ENCODE results near the gene TMEM258. TPM values are rescaled to one million over a fixed set of nuclear protein-coding genes. Genes with fewer than 3 reads are reported as not detected.
A peak's percentile ranks its signal among the peaks of the same experiment; 100 is the strongest.

Gene TMEM258
- total and polyA plus RNA-seq, 4 donors, result 73.2 to 213 (median 136) TPM

- no peaks in the 10 kb centered on the region for H3K4me1 ChIP-seq (ENCODE audit: control insufficient read depth in 1 of 2, insufficient read depth in 2 of 2, low read length in 2 of 2)
- H3K27ac ChIP-seq (ENCODE audit: low read depth in 1 of 2, low read length in 2 of 2), result peak overlapping the region; percentile 48 to 88
- H3K36me3 ChIP-seq (ENCODE audit: control insufficient read depth in 1 of 2, insufficient read depth in 2 of 2, low read length in 1 of 2), result no peaks in the 10 kb centered on the region
- H3K27me3 ChIP-seq (ENCODE audit: control insufficient read depth in 1 of 2, insufficient read depth in 2 of 2, low read length in 1 of 2), result no peaks in the 10 kb centered on the region
- H3K4me3 ChIP-seq (ENCODE audit: low read length in 2 of 2), result peak overlapping the region; percentile 61 to 67
- ATAC-seq (ENCODE audit: low FRiP score) (no peak), DNase-seq (no peak)
- no peaks in the 10 kb centered on the region for H3K9me3 ChIP-seq (ENCODE audit: control insufficient read depth, low read length)
- WGBS, 2 donors, result 0% methylated on average over 16 of the region's 16 CpGs
- intact Hi-C loops (cut with DNase I), result loop anchor here in 1 of 2 donors (5.0 kb wide), 1 partner anchor 64 kb away; the partner anchor contains the start of gene FADS3
Observed at GRCh38 chr11:61828379-61828628, 35.9 kb upstream of the TMEM258 start.

GRCh38 chr11:61827571-61828378 lies 35.4 kb upstream of the TMEM258 start, which contains the start of gene FADS2:
Gene FADS2, plus strand, starts transcription at chr11:61828300. Its CDS starts 91 bp downstream, at chr11:61828391.
- Histone ChIP-seq H3K9me3 (ENCODE audit: control insufficient read depth, low read length) (no peaks in the 10 kb centered on the region), H3K4me3 (ENCODE audit: low read length in 2 of 2) (peak within 1 kb of the TSS; percentile 61 to 67), H3K36me3 (ENCODE audit: control insufficient read depth in 1 of 2, insufficient read depth in 2 of 2, low read length in 1 of 2) (no peaks in the 10 kb centered on the region), H3K27me3 (ENCODE audit: control insufficient read depth in 1 of 2, insufficient read depth in 2 of 2, low read length in 1 of 2) (no peaks in the 10 kb centered on the region), H3K4me1 (ENCODE audit: control insufficient read depth in 1 of 2, insufficient read depth in 2 of 2, low read length in 2 of 2) (no peaks in the 10 kb centered on the region), H3K27ac (ENCODE audit: low read depth in 1 of 2, low read length in 2 of 2) (peak within 1 kb of the TSS; percentile 48 to 88)
- ATAC-seq (ENCODE audit: low FRiP score) (peak; percentile 89), DNase-seq (peak; percentile 98 to 99)
- intact Hi-C loops (cut with DNase I), result loop anchor here in 1 of 2 donors (5.0 kb wide), 1 partner anchor 65 kb away; the partner anchor contains the start of gene FADS3
- WGBS, 2 donors, result 0 to 1% methylated on average over 74 to 83 of the region's 83 CpGs

GRCh38 chr11:61826930-61827570 lies 34.7 kb upstream of the TMEM258 start:
- no peaks in the 10 kb centered on the region for H3K27me3 ChIP-seq (ENCODE audit: control insufficient read depth in 1 of 2, insufficient read depth in 2 of 2, low read length in 1 of 2)
- peak overlapping the region; percentile 31 to 69 for H3K27ac ChIP-seq (ENCODE audit: low read depth in 1 of 2, low read length in 2 of 2)
- no peak for ATAC-seq (ENCODE audit: low FRiP score)
- no peaks in the 10 kb centered on the region for H3K4me1 ChIP-seq (ENCODE audit: control insufficient read depth in 1 of 2, insufficient read depth in 2 of 2, low read length in 2 of 2)
- 15% methylated on average over 23 of the region's 23 CpGs for WGBS, 2 donors
- no peaks in the 10 kb centered on the region for H3K9me3 ChIP-seq (ENCODE audit: control insufficient read depth, low read length)
- peak overlapping the region; percentile 45 to 64 for H3K4me3 ChIP-seq (ENCODE audit: low read length in 2 of 2)
- intact Hi-C loops (cut with DNase I), result loop anchor here in 1 of 2 donors (5.0 kb wide), 1 partner anchor 65 kb away; the partner anchor contains the start of gene FADS3
- DNase-seq, result peak in 1 of 2 donors; percentile 67
- no peaks in the 10 kb centered on the region for H3K36me3 ChIP-seq (ENCODE audit: control insufficient read depth in 1 of 2, insufficient read depth in 2 of 2, low read length in 1 of 2)

DNA sequence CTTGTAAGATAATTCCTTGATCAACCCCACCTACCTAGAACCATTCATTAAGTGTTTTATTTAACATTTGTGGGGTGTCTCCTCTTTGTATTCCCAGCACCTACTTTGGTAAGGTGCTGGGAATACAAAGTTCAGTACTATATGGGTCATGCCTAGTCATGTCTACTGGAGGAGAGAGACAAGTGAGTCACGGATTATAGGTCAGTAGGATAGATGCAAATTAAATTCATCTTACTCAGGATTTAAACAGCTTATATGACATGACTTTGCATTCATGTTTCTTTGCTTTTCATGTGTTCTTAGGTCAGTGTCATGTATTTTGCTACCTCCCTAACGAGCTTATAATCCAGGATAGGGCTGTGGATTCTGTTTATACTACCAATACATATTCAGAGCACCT lies 27.8 kb upstream of the TMEM258 start:
- WGBS, 2 donors, result 95 to 96% methylated on average over 2 of the region's 2 CpGs
- no peaks in the 10 kb centered on the region for H3K36me3 ChIP-seq (ENCODE audit: control insufficient read depth in 1 of 2, insufficient read depth in 2 of 2, low read length in 1 of 2)
- no peak overlapping the region for H3K27ac ChIP-seq (ENCODE audit: low read depth in 1 of 2, low read length in 2 of 2)
- no peaks in the 10 kb centered on the region for H3K9me3 ChIP-seq (ENCODE audit: control insufficient read depth, low read length)
- no peaks in the 10 kb centered on the region for H3K27me3 ChIP-seq (ENCODE audit: control insufficient read depth in 1 of 2, insufficient read depth in 2 of 2, low read length in 1 of 2)
- H3K4me3 ChIP-seq (ENCODE audit: low read length in 2 of 2), result no peak overlapping the region
- no peaks in the 10 kb centered on the region for H3K4me1 ChIP-seq (ENCODE audit: control insufficient read depth in 1 of 2, insufficient read depth in 2 of 2, low read length in 2 of 2)
- DNase-seq, result no peak
- intact Hi-C loops (cut with DNase I), result no loop called here
- ATAC-seq (ENCODE audit: low FRiP score), result no peak

DNA sequence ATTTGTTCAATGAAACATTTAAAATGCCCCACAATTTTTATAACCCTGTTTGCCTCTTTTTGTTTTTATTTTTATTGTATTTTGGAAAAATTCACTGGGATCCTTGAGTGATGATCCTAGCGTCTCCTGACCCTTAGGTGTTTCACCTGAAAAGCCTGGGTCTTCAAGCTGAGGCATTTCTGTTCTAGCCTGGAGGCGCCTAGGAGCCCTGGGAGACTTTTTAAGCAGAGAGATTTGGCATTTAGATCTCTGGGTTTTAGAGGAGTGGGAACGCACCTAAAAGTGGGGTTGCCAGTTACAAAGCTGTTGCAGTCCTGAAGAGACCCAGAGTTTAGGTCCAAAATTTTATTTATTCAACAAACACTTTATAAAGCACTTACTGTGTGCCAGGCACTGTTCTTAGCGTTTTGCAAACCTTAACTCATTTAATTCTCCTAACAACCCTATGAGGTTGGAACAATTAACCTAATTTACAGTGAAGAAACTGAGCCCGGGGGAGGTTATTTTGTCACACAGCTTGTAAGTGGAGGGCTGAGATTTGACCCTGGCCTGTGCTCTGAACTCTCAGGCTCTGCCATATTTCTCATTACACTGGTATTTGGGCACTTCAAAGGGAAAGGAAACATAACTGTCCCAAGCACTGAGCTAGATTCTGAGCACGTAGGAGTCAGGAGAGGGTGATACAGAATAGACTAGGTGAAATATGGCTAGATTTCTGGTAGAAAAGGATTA lies 25.2 kb upstream of the TMEM258 start:
- intact Hi-C loops (cut with DNase I), result loop anchor here (5.0 to 10.0 kb wide), 2 partner anchors 147 to 150 kb away; partner anchors contain the start of gene FTH1 (in 2 of the 2)
- WGBS, 2 donors, result 61 to 62% methylated on average over 6 of the region's 6 CpGs

DNA sequence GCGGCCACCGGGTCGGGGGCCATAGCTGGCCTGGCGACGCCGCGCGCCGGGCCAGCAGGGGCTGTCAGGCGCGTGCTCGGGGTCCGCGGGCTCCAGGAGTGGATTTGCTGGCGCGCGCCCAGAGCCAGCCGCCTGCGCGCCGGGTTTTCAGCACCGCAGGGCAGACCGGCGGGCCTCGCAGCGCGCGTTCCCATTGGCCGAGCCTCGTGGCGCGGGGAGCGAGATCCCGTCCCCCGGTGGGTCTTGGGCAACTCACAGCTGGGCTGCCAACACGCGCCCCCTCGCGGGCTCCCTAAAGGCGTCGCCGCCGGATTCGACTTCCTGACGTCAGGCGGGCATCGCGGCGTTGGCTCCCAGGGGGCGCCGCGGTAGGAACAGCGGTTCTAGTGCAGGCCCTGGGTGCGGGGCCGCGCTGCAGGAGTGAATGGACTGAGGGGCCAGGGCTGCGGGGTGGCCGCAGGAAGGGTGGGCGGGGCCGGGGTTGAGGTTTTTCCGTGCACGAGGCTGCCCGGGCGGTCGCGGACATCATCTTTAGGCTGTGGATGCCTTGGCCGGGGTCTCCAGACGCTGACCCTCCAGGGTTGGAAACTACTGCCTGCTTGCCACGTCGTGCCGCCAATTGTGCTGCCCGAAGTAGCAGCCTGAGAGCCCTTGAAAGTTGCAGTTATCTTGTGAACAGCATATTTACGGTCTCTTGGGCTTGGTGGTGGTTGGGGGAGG lies 24.5 kb upstream of the TMEM258 start, which contains the start of gene FADS1:
Gene FADS1, minus strand, starts transcription at position 268 of the 720 bp plus-strand sequence. Its CDS starts 74 bp downstream, at position 194.
- ATAC-seq (ENCODE audit: low FRiP score), result peak; percentile 78
- peak; percentile 97 to 98 for DNase-seq
- Histone ChIP-seq H3K27me3 (ENCODE audit: control insufficient read depth in 1 of 2, insufficient read depth in 2 of 2, low read length in 1 of 2) (no peaks in the 10 kb centered on the region), H3K4me3 (ENCODE audit: low read length in 2 of 2) (peak within 1 kb of the TSS; percentile 48 to 60), H3K9me3 (ENCODE audit: control insufficient read depth, low read length) (no peaks in the 10 kb centered on the region), H3K36me3 (ENCODE audit: control insufficient read depth in 1 of 2, insufficient read depth in 2 of 2, low read length in 1 of 2) (peaks cover 0 to 2% of the 10 kb centered on the region in 2 donors), H3K27ac (ENCODE audit: low read depth in 1 of 2, low read length in 2 of 2) (peak within 1 kb of the TSS; percentile 84 to 92), H3K4me1 (ENCODE audit: control insufficient read depth in 1 of 2, insufficient read depth in 2 of 2, low read length in 2 of 2) (no peaks in the 10 kb centered on the region)
- intact Hi-C loops (cut with DNase I), result loop anchor here (5.0 to 10.0 kb wide), 2 partner anchors 148 to 150 kb away; partner anchors contain the start of gene FTH1 (in 2 of the 2)
- 1% methylated on average over 72 to 73 of the region's 73 CpGs for WGBS, 2 donors

More for the DNA sequence above, 25.2 kb upstream of the TMEM258 start:
- Histone ChIP-seq H3K36me3 (ENCODE audit: control insufficient read depth in 1 of 2, insufficient read depth in 2 of 2, low read length in 1 of 2) (no peaks in the 10 kb centered on the region), H3K4me1 (ENCODE audit: control insufficient read depth in 1 of 2, insufficient read depth in 2 of 2, low read length in 2 of 2) (no peaks in the 10 kb centered on the region), H3K27me3 (ENCODE audit: control insufficient read depth in 1 of 2, insufficient read depth in 2 of 2, low read length in 1 of 2) (no peaks in the 10 kb centered on the region), H3K9me3 (ENCODE audit: control insufficient read depth, low read length) (no peaks in the 10 kb centered on the region), H3K27ac (ENCODE audit: low read depth in 1 of 2, low read length in 2 of 2) (peak overlapping the region in 1 of 2 donors; percentile 84), H3K4me3 (ENCODE audit: low read length in 2 of 2) (peak overlapping the region in 1 of 2 donors; percentile 60)
- DNase-seq (no peak), ATAC-seq (ENCODE audit: low FRiP score) (no peak)

DNA sequence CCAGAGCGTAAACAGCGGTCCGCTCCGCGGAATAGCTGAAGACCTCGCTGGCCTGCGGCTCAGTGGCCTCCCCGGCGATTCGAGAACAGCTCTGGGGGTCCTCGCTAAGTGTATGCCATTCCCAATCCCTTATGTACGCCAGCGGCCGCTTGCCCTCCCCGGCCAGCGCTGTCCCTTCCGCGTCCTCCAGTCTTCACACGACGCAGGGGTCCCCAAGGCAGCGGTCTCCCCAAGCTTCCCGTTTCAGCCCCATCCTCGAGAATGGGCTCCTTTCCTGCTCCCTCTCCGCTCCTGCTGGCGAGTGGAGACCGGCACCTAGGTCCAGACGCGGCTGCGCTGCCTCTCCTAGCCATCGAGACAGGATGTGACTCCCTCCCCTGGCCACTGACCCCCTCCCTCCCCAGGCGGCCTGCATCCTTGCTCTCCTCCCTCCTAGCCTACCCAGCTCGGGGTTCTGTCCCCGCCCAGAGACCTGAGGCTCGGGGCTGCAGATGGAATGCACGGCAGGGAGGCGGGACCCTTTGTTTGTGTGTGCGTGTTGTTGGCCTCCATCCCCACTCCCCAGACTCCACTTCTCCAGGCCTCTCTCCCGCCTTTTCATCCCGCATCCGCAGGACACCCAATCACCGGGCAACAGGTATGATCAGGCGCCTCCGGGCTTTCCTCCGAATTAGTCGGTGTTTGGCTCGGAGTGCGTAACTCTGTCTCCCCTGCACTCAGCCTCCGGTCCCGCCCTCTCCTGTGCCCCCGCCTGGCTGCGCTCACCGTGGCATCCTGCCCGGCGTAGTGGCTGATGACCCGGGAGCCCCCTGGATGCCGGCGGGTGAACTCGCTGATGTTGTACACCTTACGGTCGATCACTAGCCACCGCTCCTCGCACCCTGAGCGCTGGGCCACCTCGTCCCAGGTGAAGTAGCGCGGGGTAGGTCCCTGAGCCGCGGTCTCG lies 23.7 kb upstream of the TMEM258 start:
- H3K9me3 ChIP-seq (ENCODE audit: control insufficient read depth, low read length), result no peaks in the 10 kb centered on the region
- peak overlapping the region; percentile 84 to 92 for H3K27ac ChIP-seq (ENCODE audit: low read depth in 1 of 2, low read length in 2 of 2)
- no peaks in the 10 kb centered on the region for H3K27me3 ChIP-seq (ENCODE audit: control insufficient read depth in 1 of 2, insufficient read depth in 2 of 2, low read length in 1 of 2)
- H3K4me1 ChIP-seq (ENCODE audit: control insufficient read depth in 1 of 2, insufficient read depth in 2 of 2, low read length in 2 of 2), result no peaks in the 10 kb centered on the region
- peak overlapping the region; percentile 8 to 60 for H3K4me3 ChIP-seq (ENCODE audit: low read length in 2 of 2)
- ATAC-seq (ENCODE audit: low FRiP score), result peak; percentile 70
- DNase-seq, result peak; percentile 87 to 91
- H3K36me3 ChIP-seq (ENCODE audit: control insufficient read depth in 1 of 2, insufficient read depth in 2 of 2, low read length in 1 of 2), result peaks cover 0 to 2% of the 10 kb centered on the region in 2 donors
- 0% methylated on average over 68 to 69 of the region's 69 CpGs for WGBS, 2 donors
- intact Hi-C loops (cut with DNase I), result loop anchor here (5.0 to 10.0 kb wide), 2 partner anchors 149 to 151 kb away; partner anchors contain the start of gene FTH1 (in 2 of the 2)
